ENCODE data around the gene CTBP1.
"Not testable (repeated sequence)": the region's sequence is repeated elsewhere in the genome, so short reads cannot be mapped to it uniquely, and the experiment has no call there.

DNA sequence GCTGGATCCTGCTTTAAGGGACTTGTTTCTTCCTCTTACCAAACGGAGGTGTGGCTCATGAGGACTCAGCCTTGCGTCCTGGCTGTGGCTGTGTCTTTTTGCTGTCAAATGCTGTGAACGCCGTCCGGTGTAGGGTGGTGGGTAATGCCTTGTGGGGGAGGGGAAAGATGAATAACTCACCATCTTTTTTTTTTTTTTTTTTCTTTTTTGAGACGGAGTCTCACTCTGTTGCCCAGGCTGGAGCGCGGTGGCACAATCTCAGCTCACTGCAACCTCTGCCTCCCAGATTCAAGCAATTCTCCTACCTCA, 43.7 kb upstream of the CTBP1 start:
- TF ChIP-seq, protein P1, sequence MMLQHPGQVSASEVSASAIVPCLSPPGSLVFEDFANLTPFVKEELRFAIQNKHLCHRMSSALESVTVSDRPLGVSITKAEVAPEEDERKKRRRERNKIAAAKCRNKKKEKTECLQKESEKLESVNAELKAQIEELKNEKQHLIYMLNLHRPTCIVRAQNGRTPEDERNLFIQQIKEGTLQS (IDR thresholded peaks at IDR 0.05; ENCODE audit: insufficient read depth, low read depth, low read length): not testable (repeated sequence)
- TF ChIP-seq JUN (IDR thresholded peaks at IDR 0.05; ENCODE audit: low read depth, low read length); CTCF (IDR thresholded peaks at IDR 0.05; ENCODE audit: control extremely low read depth in 1 of 3, insufficient read depth in 1 of 3, low read depth in 1 of 3, low read length in 3 of 3); POLR2AphosphoS5 (IDR thresholded peaks at IDR 0.05; ENCODE audit: low read depth, low read length): not testable (repeated sequence)
